Breast epithelium (tissue), 4 donors: ENCODE data around the gene TRAPPC8. TPM values are rescaled to one million over a fixed set of nuclear protein-coding genes. Genes with fewer than 3 reads are reported as not detected.

Experiments used
- DNase-seq, 2 donors: peaks; one replicate each; pipeline ENCODE4 v3.0.0-alpha.2; 2019; ENCODE audit warnings: low spot score in 2 of 2
- H3K27ac ChIP-seq, 2 donors: fragments of 200-600 bp; sonication (generic) in 1 of 2; one replicate each; pipeline ENCODE4 v1.5.1; 2016 to 2019; ENCODE audit warnings: mild to moderate bottlenecking in 1 of 2
- H3K27me3 ChIP-seq, 2 donors: fragments of 200-600 bp; sonication (generic) in 1 of 2; one replicate each; pipeline versions ENCODE4 v1.5.1 to v1.6.0; 2017 to 2019; ENCODE audit warnings: control low read depth in 1 of 2, mild to moderate bottlenecking in 1 of 2
- H3K36me3 ChIP-seq: fragments of 200-600 bp; one replicate; pipeline ENCODE4 v1.5.1; 2019
- H3K4me1 ChIP-seq, 2 donors: fragments of 200-600 bp; sonication (generic); one replicate each; pipeline ENCODE4 v1.5.1; 2016 to 2019; ENCODE audit warnings: control low read depth in 1 of 2
- H3K4me3 ChIP-seq, 3 donors: fragments of 200-600 bp; sonication (generic); 1 replicate in 2 of 3; 2 replicates in 1 of 3; pipeline ENCODE4 v1.5.1; 2016 to 2019; ENCODE audit warnings: mild to moderate bottlenecking in 3 of 3, moderate library complexity in 2 of 3
- H3K9me3 ChIP-seq, 2 donors: fragments of 200-600 bp; sonication (generic) in 1 of 2; one replicate each; pipeline ENCODE4 v1.5.1; 2016 to 2019; ENCODE audit warnings: control low read depth in 1 of 2
- POLR2A ChIP-seq: fragments of 450-650 bp; IDR thresholded peaks from one replicate; pipeline ENCODE4 v1.6.1; 2016; ENCODE audit warnings: antibody characterized with exemption, mild to moderate bottlenecking, moderate library complexity
- POLR2AphosphoS5 ChIP-seq, 3 donors: sonication (generic); formaldehyde crosslinking; IDR thresholded peaks; one replicate each; pipeline ENCODE4 v1.6.1; 2017; ENCODE audit warnings: antibody characterized with exemption in 3 of 3
- intact Hi-C: fragments of 100-400 bp; cut with DNase I; formaldehyde crosslinking; loops from one replicate; pipeline ENCODE4 v1.15.1; 2023; ENCODE audit warnings: low total_unique reads
- total RNA-seq, 3 donors: library from RNA; depleted of rRNA; stranded (reverse); fragments of >200 nt; gene quantifications; one replicate each; pipeline ENCODE4 v1.1.0, GENCODE V29; 2016
- TF ChIP-seq, protein P1 (sequence below), 3 donors: fragments of 450-650 bp; IDR thresholded peaks; one replicate each; pipeline ENCODE4 v1.5.1; 2016 to 2017; ENCODE audit warnings: antibody characterized with exemption in 3 of 3, mild to moderate bottlenecking in 3 of 3, moderate library complexity in 3 of 3

The TRAPPC8 gene
- total RNA-seq, 3 donors from 2014 or later: 39.8 to 75.2 (median 49.8) TPM

DNA sequence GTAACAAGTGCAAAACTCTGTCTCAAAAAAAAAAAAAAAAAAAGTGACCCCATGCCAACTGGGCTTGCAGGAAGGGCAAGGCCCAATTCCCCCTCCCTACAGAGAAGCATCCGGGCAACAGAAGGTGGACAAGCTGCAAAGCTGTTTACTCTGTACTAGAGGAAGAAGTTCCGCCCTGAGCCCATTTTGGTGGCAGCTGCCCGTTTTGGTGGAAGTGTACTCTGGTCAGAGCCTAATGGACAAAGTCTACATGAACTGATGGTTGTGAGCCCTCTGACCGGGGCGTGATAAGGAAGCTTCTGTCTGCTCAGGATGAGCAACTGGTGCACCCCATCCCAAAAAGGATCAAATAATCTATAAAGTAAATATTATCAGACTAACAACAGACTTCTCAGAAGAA is 65.0 kb downstream of the TRAPPC8 start:
- Histone ChIP-seq H3K9me3 (peaks cover 0 to 17% of the 10 kb centered on the region in 2 donors), H3K4me1 (no peaks in the 10 kb centered on the region), H3K36me3 (no peaks in the 10 kb centered on the region)

DNA sequence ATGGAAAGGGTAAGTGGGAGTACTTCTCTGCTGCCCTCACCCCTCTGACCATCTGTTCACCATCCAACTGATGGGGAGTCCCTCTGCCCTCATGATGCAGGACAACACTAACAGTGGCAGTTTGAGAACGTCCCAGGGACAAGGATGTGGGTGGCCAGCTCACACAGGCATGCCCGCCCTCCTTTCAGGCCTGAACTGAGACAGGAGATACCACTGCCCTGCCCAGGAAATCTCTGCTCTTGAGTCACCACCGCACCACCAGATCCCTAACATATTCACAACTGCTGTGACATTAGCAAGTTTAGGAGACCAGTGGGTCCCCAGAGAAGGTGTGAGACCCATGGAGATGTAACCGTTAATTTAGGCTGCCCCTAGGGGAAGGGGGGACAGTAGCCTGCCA is 66.2 kb downstream of the TRAPPC8 start:
- intact Hi-C loops: no loop called here
- TF ChIP-seq POLR2A (no peak), POLR2AphosphoS5 (IDR thresholded peaks at IDR 0.05) (no peak)
- TF ChIP-seq, protein P1, sequence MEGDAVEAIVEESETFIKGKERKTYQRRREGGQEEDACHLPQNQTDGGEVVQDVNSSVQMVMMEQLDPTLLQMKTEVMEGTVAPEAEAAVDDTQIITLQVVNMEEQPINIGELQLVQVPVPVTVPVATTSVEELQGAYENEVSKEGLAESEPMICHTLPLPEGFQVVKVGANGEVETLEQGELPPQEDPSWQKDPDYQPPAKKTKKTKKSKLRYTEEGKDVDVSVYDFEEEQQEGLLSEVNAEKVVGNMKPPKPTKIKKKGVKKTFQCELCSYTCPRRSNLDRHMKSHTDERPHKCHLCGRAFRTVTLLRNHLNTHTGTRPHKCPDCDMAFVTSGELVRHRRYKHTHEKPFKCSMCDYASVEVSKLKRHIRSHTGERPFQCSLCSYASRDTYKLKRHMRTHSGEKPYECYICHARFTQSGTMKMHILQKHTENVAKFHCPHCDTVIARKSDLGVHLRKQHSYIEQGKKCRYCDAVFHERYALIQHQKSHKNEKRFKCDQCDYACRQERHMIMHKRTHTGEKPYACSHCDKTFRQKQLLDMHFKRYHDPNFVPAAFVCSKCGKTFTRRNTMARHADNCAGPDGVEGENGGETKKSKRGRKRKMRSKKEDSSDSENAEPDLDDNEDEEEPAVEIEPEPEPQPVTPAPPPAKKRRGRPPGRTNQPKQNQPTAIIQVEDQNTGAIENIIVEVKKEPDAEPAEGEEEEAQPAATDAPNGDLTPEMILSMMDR (IDR thresholded peaks at IDR 0.05): no peak
- Histone ChIP-seq H3K4me1 (no peaks in the 10 kb centered on the region), H3K27ac (no peak overlapping the region), H3K36me3 (no peaks in the 10 kb centered on the region), H3K9me3 (peaks cover 0 to 15% of the 10 kb centered on the region in 2 donors), H3K27me3 (no peaks in the 10 kb centered on the region), H3K4me3 (no peak overlapping the region)
- DNase-seq: no peak

More for the DNA sequence above, 65.0 kb downstream of the TRAPPC8 start:
- Histone ChIP-seq H3K4me3 (no peak overlapping the region), H3K27me3 (no peaks in the 10 kb centered on the region), H3K27ac (no peak overlapping the region)
- TF ChIP-seq, protein P1 (IDR thresholded peaks at IDR 0.05): no peak
- TF ChIP-seq POLR2AphosphoS5 (IDR thresholded peaks at IDR 0.05) (no peak), POLR2A (no peak)
- DNase-seq: no peak
- intact Hi-C loops: no loop called here

DNA sequence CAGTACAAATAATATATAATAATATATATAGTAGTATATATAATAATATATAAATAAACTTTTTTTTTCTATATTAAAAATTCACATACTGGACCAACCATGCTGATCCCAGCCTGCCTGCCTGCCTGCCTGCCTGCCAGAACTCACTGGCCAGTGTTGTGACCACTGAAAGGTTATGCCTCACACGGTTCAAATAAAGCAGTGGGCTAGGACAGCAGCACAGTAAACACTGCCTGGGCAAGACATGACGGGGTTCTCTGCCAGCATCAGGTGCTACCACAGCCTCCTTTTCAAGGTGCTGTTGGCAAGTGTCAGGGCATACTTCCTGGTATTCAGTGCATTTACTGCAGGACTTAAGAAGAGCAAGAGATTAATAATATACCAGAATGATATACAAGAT is 67.6 kb downstream of the TRAPPC8 start:
- intact Hi-C loops: no loop called here
- no peak overlapping the region for H3K27ac ChIP-seq
- H3K9me3 ChIP-seq: peaks cover 0 to 3% of the 10 kb centered on the region in 2 donors
- no peaks in the 10 kb centered on the region for H3K36me3 ChIP-seq
- H3K27me3 ChIP-seq: no peaks in the 10 kb centered on the region
- no peak for DNase-seq
- TF ChIP-seq POLR2A: no peak
- TF ChIP-seq, protein P1 (IDR thresholded peaks at IDR 0.05): no peak
- H3K4me3 ChIP-seq: no peak overlapping the region
- H3K4me1 ChIP-seq: no peaks in the 10 kb centered on the region

DNA sequence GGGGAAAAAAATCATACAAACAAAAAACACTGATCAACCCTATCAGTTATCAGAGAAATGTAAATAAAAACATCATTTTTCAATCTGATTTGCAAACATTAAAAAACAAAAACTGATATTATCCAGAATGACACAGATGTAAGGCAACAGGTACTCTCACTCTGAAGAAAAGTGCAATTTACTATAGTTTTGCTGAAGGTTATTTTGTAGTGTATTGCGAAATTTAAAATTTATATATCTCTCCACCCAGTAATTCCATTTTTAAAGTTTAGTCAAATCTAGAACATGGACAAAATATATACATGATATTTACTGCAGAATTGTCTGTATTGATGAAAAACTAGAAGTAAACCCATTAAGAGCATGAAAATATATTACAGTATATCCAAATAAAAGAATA is 79.8 kb downstream of the TRAPPC8 start:
- no peak overlapping the region for H3K27ac ChIP-seq
- intact Hi-C loops: no loop called here
- no peaks in the 10 kb centered on the region for H3K4me1 ChIP-seq
- H3K27me3 ChIP-seq: no peaks in the 10 kb centered on the region
- DNase-seq: no peak
- TF ChIP-seq POLR2AphosphoS5 (IDR thresholded peaks at IDR 0.05): no peak
- TF ChIP-seq, protein P1 (IDR thresholded peaks at IDR 0.05): no peak
- no peak for TF ChIP-seq POLR2A
- H3K36me3 ChIP-seq: peaks cover 10% of the 10 kb centered on the region
- H3K9me3 ChIP-seq: no peaks in the 10 kb centered on the region
- H3K4me3 ChIP-seq: no peak overlapping the region

DNA sequence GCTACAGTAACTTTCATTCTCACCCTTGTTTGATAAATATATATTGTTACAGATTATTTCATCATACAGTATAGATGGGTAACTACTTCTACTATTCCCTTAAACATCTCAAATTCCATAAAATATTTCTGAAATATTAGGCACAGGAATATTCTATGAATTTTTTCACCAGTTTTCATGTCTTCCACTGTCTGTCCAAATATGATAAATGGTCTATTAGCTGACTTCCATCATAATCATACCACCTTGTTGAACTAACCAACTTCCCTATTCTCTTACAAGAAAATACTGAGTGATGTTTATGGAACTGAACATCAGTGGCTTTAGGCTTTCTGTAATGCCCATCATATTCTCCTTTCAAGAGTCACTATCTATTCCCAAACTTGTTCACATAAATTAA is 82.4 kb downstream of the TRAPPC8 start:
- no peak overlapping the region for H3K4me3 ChIP-seq
- DNase-seq: no peak
- intact Hi-C loops: no loop called here
- H3K27me3 ChIP-seq: no peaks in the 10 kb centered on the region
- H3K4me1 ChIP-seq: no peaks in the 10 kb centered on the region
- H3K36me3 ChIP-seq: peaks cover 10% of the 10 kb centered on the region
- H3K9me3 ChIP-seq: no peaks in the 10 kb centered on the region
- TF ChIP-seq, protein P1 (IDR thresholded peaks at IDR 0.05): no peak
- TF ChIP-seq POLR2AphosphoS5 (IDR thresholded peaks at IDR 0.05) (no peak), POLR2A (no peak)
- no peak overlapping the region for H3K27ac ChIP-seq
